ENCODE measurements around the gene ENO3.
A peak's percentile ranks its signal among the peaks of the same experiment; 100 is the strongest.

Gene ENO3

GRCh38 chr17:4956493-4957061 is 5.7 kb downstream of the ENO3 start:
- no peaks in the 10 kb centered on the region for H3K9me3 ChIP-seq (ENCODE audit: control insufficient read depth, insufficient read depth, low read length)

GRCh38 chr17:4958102-4958501 is 7.2 kb downstream of the ENO3 start:
- Histone ChIP-seq H3K9ac (ENCODE audit: low read depth, low read length) (no peak overlapping the region), H3K9me3 (ENCODE audit: control insufficient read depth, insufficient read depth, low read length) (no peaks in the 10 kb centered on the region), H3K36me3 (ENCODE audit: control insufficient read depth, insufficient read depth, low read length) (peaks cover 10% of the 10 kb centered on the region), H3K4me3 (ENCODE audit: low read depth, low read length) (no peak overlapping the region), H3K4me1 (ENCODE audit: control insufficient read depth, insufficient read depth, low read length) (peaks cover 7% of the 10 kb centered on the region), H3K27me3 (ENCODE audit: control insufficient read depth, insufficient read depth, low read length) (no peaks in the 10 kb centered on the region)

More at GRCh38 chr17:4956493-4957061, 5.7 kb downstream of the ENO3 start:
- no peak overlapping the region for H3K4me3 ChIP-seq (ENCODE audit: low read depth, low read length)
- H3K9ac ChIP-seq (ENCODE audit: low read depth, low read length) = no peak overlapping the region
- H3K4me1 ChIP-seq (ENCODE audit: control insufficient read depth, insufficient read depth, low read length) = peaks cover 11% of the 10 kb centered on the region
- peaks cover 10% of the 10 kb centered on the region for H3K36me3 ChIP-seq (ENCODE audit: control insufficient read depth, insufficient read depth, low read length)
- no peaks in the 10 kb centered on the region for H3K27me3 ChIP-seq (ENCODE audit: control insufficient read depth, insufficient read depth, low read length)

- H3K4me1 ChIP-seq (ENCODE audit: control insufficient read depth, insufficient read depth, low read length) = peaks cover 7% of the 10 kb centered on the region
- peak overlapping the region; percentile 16 for H3K9ac ChIP-seq (ENCODE audit: low read depth, low read length)
- peaks cover 10% of the 10 kb centered on the region for H3K36me3 ChIP-seq (ENCODE audit: control insufficient read depth, insufficient read depth, low read length)
- no peak overlapping the region for H3K4me3 ChIP-seq (ENCODE audit: low read depth, low read length)
- H3K27me3 ChIP-seq (ENCODE audit: control insufficient read depth, insufficient read depth, low read length) = no peaks in the 10 kb centered on the region
- no peaks in the 10 kb centered on the region for H3K9me3 ChIP-seq (ENCODE audit: control insufficient read depth, insufficient read depth, low read length)
Measured at GRCh38 chr17:4959261-4959965, 8.5 kb downstream of the ENO3 start.

- Histone ChIP-seq H3K4me3 (ENCODE audit: low read depth, low read length) (no peak overlapping the region), H3K36me3 (ENCODE audit: control insufficient read depth, insufficient read depth, low read length) (peaks cover 10% of the 10 kb centered on the region), H3K27me3 (ENCODE audit: control insufficient read depth, insufficient read depth, low read length) (no peaks in the 10 kb centered on the region), H3K9ac (ENCODE audit: low read depth, low read length) (peak overlapping the region; percentile 16), H3K9me3 (ENCODE audit: control insufficient read depth, insufficient read depth, low read length) (no peaks in the 10 kb centered on the region), H3K4me1 (ENCODE audit: control insufficient read depth, insufficient read depth, low read length) (peaks cover 7% of the 10 kb centered on the region)
Measured at GRCh38 chr17:4960279-4960922, 9.5 kb downstream of the ENO3 start.

- peaks cover 8% of the 10 kb centered on the region for H3K36me3 ChIP-seq (ENCODE audit: control insufficient read depth, insufficient read depth, low read length)
- H3K9ac ChIP-seq (ENCODE audit: low read depth, low read length) = no peak overlapping the region
Measured at GRCh38 chr17:4965311-4965986, 14.5 kb downstream of the ENO3 start.

GRCh38 chr17:4966844-4967538 is 16.1 kb downstream of the ENO3 start:
- Histone ChIP-seq H3K27me3 (ENCODE audit: control insufficient read depth, insufficient read depth, low read length) (no peaks in the 10 kb centered on the region), H3K4me3 (ENCODE audit: low read depth, low read length) (peak overlapping the region; percentile 97), H3K36me3 (ENCODE audit: control insufficient read depth, insufficient read depth, low read length) (peaks cover 8% of the 10 kb centered on the region), H3K4me1 (ENCODE audit: control insufficient read depth, insufficient read depth, low read length) (peaks cover 8% of the 10 kb centered on the region), H3K9ac (ENCODE audit: low read depth, low read length) (peak overlapping the region; percentile 90), H3K9me3 (ENCODE audit: control insufficient read depth, insufficient read depth, low read length) (no peaks in the 10 kb centered on the region)

More at GRCh38 chr17:4965311-4965986, 14.5 kb downstream of the ENO3 start:
- Histone ChIP-seq H3K9me3 (ENCODE audit: control insufficient read depth, insufficient read depth, low read length) (no peaks in the 10 kb centered on the region), H3K4me1 (ENCODE audit: control insufficient read depth, insufficient read depth, low read length) (peaks cover 10% of the 10 kb centered on the region), H3K27me3 (ENCODE audit: control insufficient read depth, insufficient read depth, low read length) (no peaks in the 10 kb centered on the region), H3K4me3 (ENCODE audit: low read depth, low read length) (no peak overlapping the region)

- Histone ChIP-seq H3K27me3 (ENCODE audit: control insufficient read depth, insufficient read depth, low read length) (no peaks in the 10 kb centered on the region), H3K9me3 (ENCODE audit: control insufficient read depth, insufficient read depth, low read length) (no peaks in the 10 kb centered on the region), H3K4me3 (ENCODE audit: low read depth, low read length) (peak within 1 kb of the TSS; percentile 97), H3K36me3 (ENCODE audit: control insufficient read depth, insufficient read depth, low read length) (peaks cover 12% of the 10 kb centered on the region), H3K4me1 (ENCODE audit: control insufficient read depth, insufficient read depth, low read length) (peaks cover 8% of the 10 kb centered on the region), H3K9ac (ENCODE audit: low read depth, low read length) (peak within 1 kb of the TSS; percentile 90)
Measured at GRCh38 chr17:4967539-4968485, 16.9 kb downstream of the ENO3 start, which contains the start of gene SPAG7. Gene SPAG7 (minus strand): TSS chr17:4967817. CDS start chr17:4967804, 13 bp downstream.

- Histone ChIP-seq H3K27me3 (ENCODE audit: control insufficient read depth, insufficient read depth, low read length) (no peaks in the 10 kb centered on the region), H3K36me3 (ENCODE audit: control insufficient read depth, insufficient read depth, low read length) (peaks cover 14% of the 10 kb centered on the region), H3K9me3 (ENCODE audit: control insufficient read depth, insufficient read depth, low read length) (no peaks in the 10 kb centered on the region), H3K4me3 (ENCODE audit: low read depth, low read length) (peak overlapping the region; percentile 97), H3K9ac (ENCODE audit: low read depth, low read length) (peak overlapping the region; percentile 81), H3K4me1 (ENCODE audit: control insufficient read depth, insufficient read depth, low read length) (peaks cover 8% of the 10 kb centered on the region)
Measured at GRCh38 chr17:4968486-4969046, 17.6 kb downstream of the ENO3 start.

GRCh38 chr17:4969047-4969550 is 18.2 kb downstream of the ENO3 start:
- peaks cover 14% of the 10 kb centered on the region for H3K36me3 ChIP-seq (ENCODE audit: control insufficient read depth, insufficient read depth, low read length)
- peaks cover 1% of the 10 kb centered on the region for H3K27me3 ChIP-seq (ENCODE audit: control insufficient read depth, insufficient read depth, low read length)
- peaks cover 8% of the 10 kb centered on the region for H3K4me1 ChIP-seq (ENCODE audit: control insufficient read depth, insufficient read depth, low read length)
- peak overlapping the region; percentile 97 for H3K4me3 ChIP-seq (ENCODE audit: low read depth, low read length)
- peak overlapping the region; percentile 81 for H3K9ac ChIP-seq (ENCODE audit: low read depth, low read length)
- H3K9me3 ChIP-seq (ENCODE audit: control insufficient read depth, insufficient read depth, low read length) = no peaks in the 10 kb centered on the region

- peaks cover 8% of the 10 kb centered on the region for H3K4me1 ChIP-seq (ENCODE audit: control insufficient read depth, insufficient read depth, low read length)
- H3K4me3 ChIP-seq (ENCODE audit: low read depth, low read length) = peak overlapping the region; percentile 97
- H3K9me3 ChIP-seq (ENCODE audit: control insufficient read depth, insufficient read depth, low read length) = no peaks in the 10 kb centered on the region
- H3K9ac ChIP-seq (ENCODE audit: low read depth, low read length) = peak overlapping the region; percentile 81
- H3K36me3 ChIP-seq (ENCODE audit: control insufficient read depth, insufficient read depth, low read length) = peaks cover 14% of the 10 kb centered on the region
- peaks cover 6% of the 10 kb centered on the region for H3K27me3 ChIP-seq (ENCODE audit: control insufficient read depth, insufficient read depth, low read length)
Measured at GRCh38 chr17:4969551-4970173, 18.7 kb downstream of the ENO3 start.
